Endodermal cell (in vitro differentiated cells): ENCODE results near the gene KCTD10. TPM values are rescaled to one million over a fixed set of nuclear protein-coding genes. Genes with fewer than 3 reads are reported as not detected.

Source experiments
- DNase-seq: peaks from one replicate; pipeline ENCODE4 v3.0.0-alpha.2; 2017
- H3K27ac ChIP-seq: 2 replicates; pipeline ENCODE4 v1.5.1; 2013; ENCODE audit warnings: mild to moderate bottlenecking, low read depth, low read length, moderate library complexity
- H3K27me3 ChIP-seq: 2 replicates; pipeline ENCODE4 v1.6.1; 2013; ENCODE audit warnings: mild to moderate bottlenecking, low read length, moderate library complexity; ENCODE audit not compliant: insufficient read depth, control insufficient read depth, poor library complexity, severe bottlenecking
- H3K36me3 ChIP-seq: 2 replicates; pipeline ENCODE4 v1.7.0; 2013; ENCODE audit warnings: mild to moderate bottlenecking, low read length, moderate library complexity; ENCODE audit not compliant: control insufficient read depth, insufficient read depth
- H3K4me1 ChIP-seq: one replicate; pipeline ENCODE4 v1.7.0; 2013; ENCODE audit warnings: low read length; ENCODE audit not compliant: control insufficient read depth, insufficient read depth
- H3K4me3 ChIP-seq: 2 replicates; pipeline ENCODE4 v1.5.1; 2013; ENCODE audit warnings: mild to moderate bottlenecking, low read length, moderate library complexity
- H3K9ac ChIP-seq: 2 replicates; pipeline ENCODE4 v1.6.1; 2013; ENCODE audit warnings: mild to moderate bottlenecking, low read length, moderate library complexity; ENCODE audit not compliant: poor library complexity, severe bottlenecking; ENCODE audit errors: extremely low read depth
- H3K9me3 ChIP-seq: 2 replicates; pipeline ENCODE4 v1.6.1; 2013; ENCODE audit warnings: mild to moderate bottlenecking, low read length, moderate library complexity; ENCODE audit not compliant: control insufficient read depth
- H3K27ac Mint-ChIP-seq: 2 replicates; pipeline ENCODE4 v1.8.0; 2020; ENCODE audit warnings: mixed read lengths
- H3K27me3 Mint-ChIP-seq: 2 replicates; pipeline ENCODE4 v1.8.0; 2021; ENCODE audit warnings: mild to moderate bottlenecking, mixed read lengths; ENCODE audit not compliant: insufficient read depth
- H3K36me3 Mint-ChIP-seq: 2 replicates; pipeline ENCODE4 v1.8.0; 2020; ENCODE audit warnings: low read depth, mixed read lengths
- H3K4me1 Mint-ChIP-seq: 2 replicates; pipeline ENCODE4 v1.8.0; 2020; ENCODE audit warnings: mixed read lengths
- H3K4me3 Mint-ChIP-seq: 2 replicates; pipeline ENCODE4 v1.8.0; 2020; ENCODE audit warnings: mild to moderate bottlenecking, moderate library complexity, mixed read lengths
- H3K9me3 Mint-ChIP-seq: 2 replicates; pipeline ENCODE4 v1.8.0; 2020; ENCODE audit warnings: mild to moderate bottlenecking, mixed read lengths
- CTCF ChIP-seq: fragments of 200-600 bp; sonication (generic); conservative IDR thresholded peaks from 2 replicates; pipeline ENCODE4 v1.5.0; 2021; ENCODE audit warnings: antibody characterized with exemption, mild to moderate bottlenecking
- WGBS, 2 experiments: methylation state at CpG; one replicate each; pipeline versions ENCODE4 v1.1.5 to v1.1.7; 2013; ENCODE audit warnings: missing lambda C conversion rate in 2 of 2, mixed read lengths in 1 of 2; ENCODE audit not compliant: insufficient coverage in 1 of 2, insufficient read length in 1 of 2; 5-methylcytosine and 5-hydroxymethylcytosine counted together
- total RNA-seq, 2 donors: library from RNA; stranded (reverse); fragmentation: NEBNext Ultra II Directional in 1 of 2; extraction: Animal tissue kit (Norgen Biotek cat#: 25700) in 1 of 2; gene quantifications; 2 replicates in 1 of 2; 3 replicates in 1 of 2; pipeline ENCODE4 v1.2.1, GENCODE V29; 2021

Gene KCTD10
- total RNA-seq, 2 donors from 2014 or later, result 50.9 to 53.5 TPM

- WGBS, 2 experiments, result 13 to 26% methylated on average over 4 to 6 of the region's 6 CpGs
- H3K27me3 Mint-ChIP-seq, result no peaks in the 10 kb centered on the region
- peaks cover 28% of the 10 kb centered on the region for H3K4me1 ChIP-seq
- TF ChIP-seq CTCF, result no peak
- peaks cover 57% of the 10 kb centered on the region for H3K4me1 Mint-ChIP-seq
- no peaks in the 10 kb centered on the region for H3K27me3 ChIP-seq
- no peaks in the 10 kb centered on the region for H3K9me3 ChIP-seq
- H3K9ac ChIP-seq, result no peak overlapping the region
- peaks cover 64% of the 10 kb centered on the region for H3K36me3 ChIP-seq
- H3K4me3 ChIP-seq, result peak overlapping the region; percentile 8
- peak overlapping the region; percentile 83 for H3K27ac ChIP-seq
- peak; percentile 87 for DNase-seq
- H3K27ac Mint-ChIP-seq, result peak overlapping the region; percentile 84
- H3K36me3 Mint-ChIP-seq, result peaks cover 45% of the 10 kb centered on the region
- H3K4me3 Mint-ChIP-seq, result peak overlapping the region; percentile 23
- H3K9me3 Mint-ChIP-seq, result no peaks in the 10 kb centered on the region
These were observed 18.3 kb downstream of the KCTD10 start for GRCh38 chr12:109458771-109459208.

GRCh38 chr12:109458086-109458485 lies 19.0 kb downstream of the KCTD10 start:
- no peaks in the 10 kb centered on the region for H3K27me3 Mint-ChIP-seq
- peaks cover 71% of the 10 kb centered on the region for H3K36me3 ChIP-seq
- no peak overlapping the region for H3K4me3 ChIP-seq
- peak overlapping the region; percentile 83 for H3K27ac ChIP-seq
- peaks cover 22% of the 10 kb centered on the region for H3K4me1 ChIP-seq
- no peak overlapping the region for H3K4me3 Mint-ChIP-seq
- peaks cover 50% of the 10 kb centered on the region for H3K4me1 Mint-ChIP-seq
- peak overlapping the region; percentile 84 for H3K27ac Mint-ChIP-seq
- peaks cover 50% of the 10 kb centered on the region for H3K36me3 Mint-ChIP-seq
- DNase-seq, result no peak
- WGBS, 2 experiments, result 58 to 61% methylated on average over 3 to 4 of the region's 4 CpGs
- no peaks in the 10 kb centered on the region for H3K9me3 ChIP-seq
- H3K9me3 Mint-ChIP-seq, result no peaks in the 10 kb centered on the region
- H3K27me3 ChIP-seq, result no peaks in the 10 kb centered on the region
- no peak for TF ChIP-seq CTCF
- H3K9ac ChIP-seq, result no peak overlapping the region

GRCh38 chr12:109455706-109456105 lies 21.4 kb downstream of the KCTD10 start:
- peaks cover 8% of the 10 kb centered on the region for H3K4me1 ChIP-seq
- WGBS, 2 experiments, result 96% methylated on average over 1 of the region's 1 CpG; no CpG with 5 or more reads in 1 of the 2 experiments
- no peak for TF ChIP-seq CTCF
- no peak overlapping the region for H3K9ac ChIP-seq
- no peaks in the 10 kb centered on the region for H3K27me3 Mint-ChIP-seq
- H3K4me3 Mint-ChIP-seq, result no peak overlapping the region
- H3K4me1 Mint-ChIP-seq, result peaks cover 30% of the 10 kb centered on the region
- peaks cover 64% of the 10 kb centered on the region for H3K36me3 Mint-ChIP-seq
- H3K4me3 ChIP-seq, result no peak overlapping the region
- DNase-seq, result no peak
- no peaks in the 10 kb centered on the region for H3K27me3 ChIP-seq
- H3K9me3 Mint-ChIP-seq, result no peaks in the 10 kb centered on the region
- H3K27ac Mint-ChIP-seq, result no peak overlapping the region
- no peaks in the 10 kb centered on the region for H3K9me3 ChIP-seq
- peaks cover 92% of the 10 kb centered on the region for H3K36me3 ChIP-seq
- H3K27ac ChIP-seq, result no peak overlapping the region
